Tibial nerve (tissue), 4 donors: ENCODE data around the gene AMOT. TPM values are rescaled to one million over a fixed set of nuclear protein-coding genes. Genes with fewer than 3 reads are reported as not detected.

Source experiments
- DNase-seq, 2 donors: peaks; one replicate each; pipeline ENCODE4 v3.0.0-alpha.2; 2019; ENCODE audit warnings: low spot score in 2 of 2
- H3K27ac ChIP-seq, 4 donors: fragments of 200-600 bp; sonication (generic) in 3 of 4; one replicate each; pipeline ENCODE4 v1.5.1; 2017 to 2019; ENCODE audit warnings: mild to moderate bottlenecking in 1 of 4
- H3K27me3 ChIP-seq, 2 donors: fragments of 200-600 bp; sonication (generic) in 1 of 2; one replicate each; pipeline versions ENCODE4 v1.5.1 to v1.6.0; 2017 to 2019
- H3K36me3 ChIP-seq, 3 donors: fragments of 200-600 bp; sonication (generic); one replicate each; pipeline ENCODE4 v1.5.1; 2018 to 2019
- H3K4me1 ChIP-seq, 4 donors: fragments of 200-600 bp; sonication (generic) in 3 of 4; one replicate each; pipeline ENCODE4 v1.5.1; 2017 to 2019
- H3K4me3 ChIP-seq, 4 donors: fragments of 200-600 bp; sonication (generic) in 3 of 4; one replicate each; pipeline ENCODE4 v1.5.1; 2017 to 2019; ENCODE audit warnings: mild to moderate bottlenecking in 1 of 4, moderate library complexity in 1 of 4
- H3K9me3 ChIP-seq, 4 donors: fragments of 200-600 bp; sonication (generic) in 3 of 4; one replicate each; pipeline ENCODE4 v1.5.1; 2017 to 2019
- EP300 ChIP-seq, 2 donors: sonication (generic); formaldehyde crosslinking; IDR thresholded peaks; one replicate each; pipeline ENCODE4 v1.6.1; 2017; ENCODE audit warnings: antibody characterized with exemption in 2 of 2, mild to moderate bottlenecking in 1 of 2
- POLR2A ChIP-seq, 2 donors: fragments of 450-650 bp; IDR thresholded peaks; one replicate each; pipeline ENCODE4 v1.6.1; 2017; ENCODE audit warnings: antibody characterized with exemption in 2 of 2, mild to moderate bottlenecking in 2 of 2, moderate library complexity in 2 of 2
- WGBS, 2 donors: methylation state at CpG; one replicate each; pipeline ENCODE4 v1.1.5; 2018; 5-methylcytosine and 5-hydroxymethylcytosine counted together
- total RNA-seq, 4 donors: library from RNA; depleted of rRNA; stranded (reverse); fragments of >200 nt; gene quantifications; one replicate each; pipeline ENCODE4 v1.1.0, GENCODE V29; 2016
- TF ChIP-seq, protein P1 (sequence below), 5 experiments: fragments of 200-600 bp in 3 of 5; fragments of 450-650 bp in 2 of 5; sonication (generic) in 3 of 5; IDR thresholded peaks; one replicate each; pipeline ENCODE4 v1.5.1; 2016 to 2019; ENCODE audit warnings: antibody characterized with exemption in 5 of 5, mild to moderate bottlenecking in 3 of 5, moderate library complexity in 2 of 5

The AMOT gene
- total RNA-seq, 4 donors from 2014 or later: 22.0 to 41.2 (median 23.0) TPM

GRCh38 chrX:112753116-112753515, 87.5 kb downstream of the AMOT start:
- peaks cover 0 to 5% of the 10 kb centered on the region in 2 donors for H3K27me3 ChIP-seq
- H3K4me1 ChIP-seq: no peaks in the 10 kb centered on the region
- TF ChIP-seq EP300 (IDR thresholded peaks at IDR 0.05) (no peak), POLR2A (IDR thresholded peaks at IDR 0.05) (no peak)
- TF ChIP-seq, protein P1, sequence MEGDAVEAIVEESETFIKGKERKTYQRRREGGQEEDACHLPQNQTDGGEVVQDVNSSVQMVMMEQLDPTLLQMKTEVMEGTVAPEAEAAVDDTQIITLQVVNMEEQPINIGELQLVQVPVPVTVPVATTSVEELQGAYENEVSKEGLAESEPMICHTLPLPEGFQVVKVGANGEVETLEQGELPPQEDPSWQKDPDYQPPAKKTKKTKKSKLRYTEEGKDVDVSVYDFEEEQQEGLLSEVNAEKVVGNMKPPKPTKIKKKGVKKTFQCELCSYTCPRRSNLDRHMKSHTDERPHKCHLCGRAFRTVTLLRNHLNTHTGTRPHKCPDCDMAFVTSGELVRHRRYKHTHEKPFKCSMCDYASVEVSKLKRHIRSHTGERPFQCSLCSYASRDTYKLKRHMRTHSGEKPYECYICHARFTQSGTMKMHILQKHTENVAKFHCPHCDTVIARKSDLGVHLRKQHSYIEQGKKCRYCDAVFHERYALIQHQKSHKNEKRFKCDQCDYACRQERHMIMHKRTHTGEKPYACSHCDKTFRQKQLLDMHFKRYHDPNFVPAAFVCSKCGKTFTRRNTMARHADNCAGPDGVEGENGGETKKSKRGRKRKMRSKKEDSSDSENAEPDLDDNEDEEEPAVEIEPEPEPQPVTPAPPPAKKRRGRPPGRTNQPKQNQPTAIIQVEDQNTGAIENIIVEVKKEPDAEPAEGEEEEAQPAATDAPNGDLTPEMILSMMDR (IDR thresholded peaks at IDR 0.05): no peak
- DNase-seq: no peak
- no peaks in the 10 kb centered on the region for H3K9me3 ChIP-seq
- WGBS, 2 donors: 65 to 87% methylated on average over 1 of the region's 1 CpG
- H3K4me3 ChIP-seq: no peak overlapping the region
- H3K27ac ChIP-seq: no peak overlapping the region
- no peaks in the 10 kb centered on the region for H3K36me3 ChIP-seq

DNA sequence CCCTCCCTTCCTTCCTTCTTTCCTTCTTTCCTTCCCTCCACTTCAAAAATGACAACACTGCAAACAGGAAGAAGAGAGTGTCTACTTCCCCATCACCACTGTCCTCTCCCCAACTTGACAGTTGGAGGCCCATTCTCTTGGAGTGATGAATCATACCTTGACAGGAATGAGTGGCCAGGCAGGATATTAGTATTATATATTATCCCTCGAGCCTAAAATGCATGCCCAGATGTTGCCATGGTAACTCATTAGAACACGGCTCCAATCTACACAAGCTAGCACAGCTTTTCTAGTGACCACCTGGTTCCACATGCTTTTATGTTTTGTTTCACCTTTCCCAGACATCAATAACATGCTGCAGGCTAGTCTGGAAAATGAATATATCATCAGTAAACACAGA, 89.6 kb downstream of the AMOT start:
- WGBS, 2 donors: 56 to 59% methylated on average over 2 of the region's 2 CpGs
- Histone ChIP-seq H3K27me3 (no peaks in the 10 kb centered on the region), H3K4me3 (no peak overlapping the region), H3K4me1 (no peaks in the 10 kb centered on the region), H3K27ac (no peak overlapping the region), H3K9me3 (no peaks in the 10 kb centered on the region), H3K36me3 (no peaks in the 10 kb centered on the region)
- DNase-seq: no peak
- TF ChIP-seq POLR2A (IDR thresholded peaks at IDR 0.05) (no peak), EP300 (IDR thresholded peaks at IDR 0.05) (no peak)
- TF ChIP-seq, protein P1 (IDR thresholded peaks at IDR 0.05): no peak

- H3K4me1 ChIP-seq: no peaks in the 10 kb centered on the region
- no peak overlapping the region for H3K4me3 ChIP-seq
- whole genome bisulfite sequencing, 2 donors: 77 to 80% methylated on average over 4 of the region's 4 CpGs
- H3K36me3 ChIP-seq: no peaks in the 10 kb centered on the region
- no peaks in the 10 kb centered on the region for H3K27me3 ChIP-seq
- no peaks in the 10 kb centered on the region for H3K9me3 ChIP-seq
- TF ChIP-seq, protein P1 (IDR thresholded peaks at IDR 0.05): no peak
- TF ChIP-seq EP300 (IDR thresholded peaks at IDR 0.05): no peak
- no peak for DNase-seq
- H3K27ac ChIP-seq: no peak overlapping the region
These were observed 93.6 kb downstream of the AMOT start for GRCh38 chrX:112746812-112747595.

DNA sequence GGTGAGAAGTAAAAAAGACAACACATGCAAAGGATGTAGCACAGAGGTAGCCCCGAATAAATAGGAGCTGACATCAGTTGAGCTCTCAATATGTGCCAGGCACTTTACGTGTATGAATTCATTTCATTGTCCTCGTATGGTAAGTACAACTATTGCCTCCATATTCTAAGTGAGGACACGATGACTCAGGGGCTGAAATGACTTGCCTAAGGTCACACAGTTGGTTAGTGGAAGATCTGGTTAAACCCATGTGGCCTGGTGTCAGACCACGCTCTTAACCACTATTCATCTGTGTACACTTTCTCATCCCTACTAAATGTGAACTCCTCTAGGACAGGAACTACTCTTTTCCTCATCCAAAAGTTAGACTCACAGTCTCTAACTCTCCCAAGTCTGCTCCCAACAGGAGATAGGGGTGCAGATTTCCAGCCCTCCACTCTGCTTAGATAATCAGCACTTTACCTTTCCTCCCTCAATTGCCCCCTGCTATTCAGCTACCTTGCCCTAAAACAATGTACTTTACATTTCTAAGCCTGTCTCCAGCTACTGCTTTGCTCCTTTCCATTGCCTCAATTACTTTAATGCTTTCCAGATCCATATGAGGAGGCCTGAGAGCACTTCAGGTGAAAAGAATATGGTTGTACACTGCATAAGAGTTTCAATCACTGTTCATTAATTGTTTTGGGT, 102.1 kb downstream of the AMOT start:
- WGBS, 2 donors: 66 to 87% methylated on average over 5 of the region's 5 CpGs

More for the DNA sequence above, 102.1 kb downstream of the AMOT start:
- no peaks in the 10 kb centered on the region for H3K36me3 ChIP-seq
- H3K27me3 ChIP-seq: peaks cover 0 to 16% of the 10 kb centered on the region in 2 donors
- H3K4me3 ChIP-seq: no peak overlapping the region
- no peaks in the 10 kb centered on the region for H3K9me3 ChIP-seq
- H3K27ac ChIP-seq: no peak overlapping the region
- peaks cover 0 to 3% (median 0%) of the 10 kb centered on the region in 4 donors for H3K4me1 ChIP-seq
- no peak for DNase-seq
- TF ChIP-seq, protein P1 (IDR thresholded peaks at IDR 0.05): no peak
- TF ChIP-seq POLR2A (IDR thresholded peaks at IDR 0.05): no peak
- no peak for TF ChIP-seq EP300 (IDR thresholded peaks at IDR 0.05)
